Measurements from ENCODE around the gene CAT.

GRCh38 chr11:34449013-34449412 lies 10.3 kb downstream of the CAT start:
- TF ChIP-seq CTCF (IDR thresholded peaks at IDR 0.05; ENCODE audit: low read depth, low read length, poor library complexity, severe bottlenecking) (no peak), EZH2phosphoT487 (IDR thresholded peaks at IDR 0.05; ENCODE audit: borderline replicate concordance, low read length) (no peak)
